KMS-11 (cell line): ENCODE results near the gene LAMB4.

Experiments used
- H2AFZ ChIP-seq: fragments of 200-600 bp; sonication (generic); 2 replicates; pipeline ENCODE4 v1.6.1; 2016; ENCODE audit warnings: antibody characterized with exemption, mixed run types, low read depth
- H3K27ac ChIP-seq: fragments of 200-600 bp; sonication (generic); 2 replicates; pipeline ENCODE4 v1.6.1; 2016; ENCODE audit warnings: mild to moderate bottlenecking, mixed run types
- H3K27me3 ChIP-seq: fragments of 200-600 bp; sonication (generic); 2 replicates; pipeline ENCODE4 v1.6.1; 2017; ENCODE audit warnings: mild to moderate bottlenecking, low read depth, mixed run types, moderate library complexity; ENCODE audit not compliant: insufficient read depth
- H3K36me3 ChIP-seq: fragments of 200-600 bp; sonication (generic); 2 replicates; pipeline ENCODE4 v1.6.1; 2017; ENCODE audit warnings: mild to moderate bottlenecking, mixed run types; ENCODE audit not compliant: insufficient read depth
- H3K4me1 ChIP-seq: fragments of 200-600 bp; sonication (generic); 2 replicates; pipeline ENCODE4 v1.6.1; 2016; ENCODE audit warnings: mild to moderate bottlenecking, low read depth, mixed run types; ENCODE audit not compliant: poor library complexity, severe bottlenecking
- H3K4me2 ChIP-seq: fragments of 200-600 bp; sonication (generic); 2 replicates; pipeline ENCODE4 v1.7.0; 2016; ENCODE audit warnings: mild to moderate bottlenecking, mixed run types
- H3K4me3 ChIP-seq: fragments of 200-600 bp; sonication (generic); IDR thresholded peaks from 2 replicates; pipeline ENCODE4 v1.6.1; 2017; ENCODE audit warnings: low read depth, low read length, mixed read lengths; ENCODE audit not compliant: insufficient read depth
- H3K79me2 ChIP-seq: fragments of 200-600 bp; sonication (generic); 2 replicates; pipeline ENCODE4 v1.6.1; 2016; ENCODE audit warnings: low read depth, mixed run types; ENCODE audit not compliant: insufficient read depth
- H3K9ac ChIP-seq: fragments of 200-600 bp; sonication (generic); 2 replicates; pipeline ENCODE4 v1.6.1; 2016; ENCODE audit warnings: mild to moderate bottlenecking, mixed run types
- H4K20me1 ChIP-seq: fragments of 200-600 bp; sonication (generic); 2 replicates; pipeline ENCODE4 v1.6.1; 2016; ENCODE audit warnings: mild to moderate bottlenecking, mixed run types; ENCODE audit not compliant: insufficient read depth
- TF ChIP-seq, protein P1 (sequence below): fragments of 200-600 bp; sonication (generic); conservative IDR thresholded peaks from 2 replicates; pipeline ENCODE4 v1.6.1; 2017; ENCODE audit warnings: low read depth, mild to moderate bottlenecking, antibody characterized with exemption, low read length, moderate library complexity, mixed read lengths

Gene LAMB4

DNA sequence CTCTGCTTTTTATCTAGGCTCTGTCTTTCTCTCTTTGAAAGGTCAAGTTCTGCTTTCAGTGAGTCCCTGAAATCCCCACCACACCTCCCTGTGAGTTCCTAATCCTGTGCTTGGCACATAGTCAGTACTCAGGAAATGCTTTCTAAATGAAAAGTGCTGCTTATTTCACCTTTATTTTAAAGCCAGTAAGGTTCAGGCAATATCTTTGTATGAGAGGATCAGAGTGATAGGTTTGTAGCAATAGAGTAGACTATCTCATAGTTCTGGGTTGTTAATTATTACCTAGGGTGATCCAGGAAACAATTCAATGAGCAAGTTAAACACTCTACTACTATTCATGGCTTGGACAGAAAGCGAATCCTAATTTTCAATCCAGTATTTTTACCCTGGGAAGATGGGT lies 119.8 kb downstream of the LAMB4 start:
- no peaks in the 10 kb centered on the region for H3K36me3 ChIP-seq
- no peaks in the 10 kb centered on the region for H3K27me3 ChIP-seq
- no peak overlapping the region for H3K27ac ChIP-seq
- H3K4me3 ChIP-seq: no peak overlapping the region
- peaks cover 19% of the 10 kb centered on the region for H3K4me1 ChIP-seq
- no peaks in the 10 kb centered on the region for H3K79me2 ChIP-seq
- TF ChIP-seq, protein P1, sequence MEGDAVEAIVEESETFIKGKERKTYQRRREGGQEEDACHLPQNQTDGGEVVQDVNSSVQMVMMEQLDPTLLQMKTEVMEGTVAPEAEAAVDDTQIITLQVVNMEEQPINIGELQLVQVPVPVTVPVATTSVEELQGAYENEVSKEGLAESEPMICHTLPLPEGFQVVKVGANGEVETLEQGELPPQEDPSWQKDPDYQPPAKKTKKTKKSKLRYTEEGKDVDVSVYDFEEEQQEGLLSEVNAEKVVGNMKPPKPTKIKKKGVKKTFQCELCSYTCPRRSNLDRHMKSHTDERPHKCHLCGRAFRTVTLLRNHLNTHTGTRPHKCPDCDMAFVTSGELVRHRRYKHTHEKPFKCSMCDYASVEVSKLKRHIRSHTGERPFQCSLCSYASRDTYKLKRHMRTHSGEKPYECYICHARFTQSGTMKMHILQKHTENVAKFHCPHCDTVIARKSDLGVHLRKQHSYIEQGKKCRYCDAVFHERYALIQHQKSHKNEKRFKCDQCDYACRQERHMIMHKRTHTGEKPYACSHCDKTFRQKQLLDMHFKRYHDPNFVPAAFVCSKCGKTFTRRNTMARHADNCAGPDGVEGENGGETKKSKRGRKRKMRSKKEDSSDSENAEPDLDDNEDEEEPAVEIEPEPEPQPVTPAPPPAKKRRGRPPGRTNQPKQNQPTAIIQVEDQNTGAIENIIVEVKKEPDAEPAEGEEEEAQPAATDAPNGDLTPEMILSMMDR: no peak
- no peak overlapping the region for H3K9ac ChIP-seq
- no peak overlapping the region for H2AFZ ChIP-seq
- no peak overlapping the region for H3K4me2 ChIP-seq
- H4K20me1 ChIP-seq: no peaks in the 10 kb centered on the region

- no peak overlapping the region for H3K4me3 ChIP-seq
- no peaks in the 10 kb centered on the region for H3K27me3 ChIP-seq
- no peak overlapping the region for H3K27ac ChIP-seq
- no peak overlapping the region for H2AFZ ChIP-seq
- no peaks in the 10 kb centered on the region for H3K79me2 ChIP-seq
- TF ChIP-seq, protein P1: no peak
- no peak overlapping the region for H3K9ac ChIP-seq
- H3K4me1 ChIP-seq: peaks cover 19% of the 10 kb centered on the region
- no peaks in the 10 kb centered on the region for H3K36me3 ChIP-seq
- no peaks in the 10 kb centered on the region for H4K20me1 ChIP-seq
- no peak overlapping the region for H3K4me2 ChIP-seq
These were observed 120.3 kb downstream of the LAMB4 start for GRCh38 chr7:108009873-108010272.

- H3K79me2 ChIP-seq: no peaks in the 10 kb centered on the region
- H3K9ac ChIP-seq: no peak overlapping the region
- H2AFZ ChIP-seq: no peak overlapping the region
- TF ChIP-seq, protein P1: no peak
- no peaks in the 10 kb centered on the region for H3K27me3 ChIP-seq
- H3K4me2 ChIP-seq: no peak overlapping the region
- H3K27ac ChIP-seq: no peak overlapping the region
- no peak overlapping the region for H3K4me3 ChIP-seq
- H3K4me1 ChIP-seq: peaks cover 14% of the 10 kb centered on the region
- H4K20me1 ChIP-seq: no peaks in the 10 kb centered on the region
- H3K36me3 ChIP-seq: no peaks in the 10 kb centered on the region
These were observed 121.3 kb downstream of the LAMB4 start for GRCh38 chr7:108008827-108009226.

DNA sequence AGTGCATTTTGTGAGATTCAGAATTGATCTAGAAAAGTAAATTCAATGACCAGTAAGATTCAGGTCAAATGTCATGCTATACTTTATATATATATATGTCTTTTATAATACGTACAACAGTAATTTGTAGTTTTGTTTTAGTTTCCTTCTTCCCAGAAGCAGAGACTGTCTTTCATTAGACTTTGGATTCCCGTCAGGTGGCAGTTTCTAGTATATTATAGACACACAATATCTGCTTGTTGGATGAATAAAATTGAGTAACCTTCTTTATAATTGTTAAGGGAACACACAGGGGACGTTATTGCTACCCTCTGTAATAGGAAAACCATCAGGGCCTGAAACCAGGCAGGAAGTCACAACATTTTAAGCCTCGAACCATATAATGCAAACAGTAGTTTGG lies 121.9 kb downstream of the LAMB4 start:
- H2AFZ ChIP-seq: no peak overlapping the region
- H3K79me2 ChIP-seq: no peaks in the 10 kb centered on the region
- peaks cover 11% of the 10 kb centered on the region for H3K4me1 ChIP-seq
- H3K27me3 ChIP-seq: no peaks in the 10 kb centered on the region
- no peaks in the 10 kb centered on the region for H4K20me1 ChIP-seq
- H3K9ac ChIP-seq: no peak overlapping the region
- no peak overlapping the region for H3K27ac ChIP-seq
- no peak overlapping the region for H3K4me2 ChIP-seq
- TF ChIP-seq, protein P1: no peak
- H3K36me3 ChIP-seq: no peaks in the 10 kb centered on the region
- no peak overlapping the region for H3K4me3 ChIP-seq
